HG03457 (cell line): ENCODE data around the gene ZC3H8.
"Not testable (repeated sequence)": the region's sequence is repeated elsewhere in the genome, so short reads cannot be mapped to it uniquely, and the experiment has no call there.

Experiments
- ATAC-seq: cut with Tn5 transposase; IDR thresholded peaks from one replicate; pipeline ENCODE4 v1.9.1; 2021; ENCODE audit warnings: moderate number of reproducible peaks; ENCODE audit not compliant: unreplicated experiment

The ZC3H8 gene

DNA sequence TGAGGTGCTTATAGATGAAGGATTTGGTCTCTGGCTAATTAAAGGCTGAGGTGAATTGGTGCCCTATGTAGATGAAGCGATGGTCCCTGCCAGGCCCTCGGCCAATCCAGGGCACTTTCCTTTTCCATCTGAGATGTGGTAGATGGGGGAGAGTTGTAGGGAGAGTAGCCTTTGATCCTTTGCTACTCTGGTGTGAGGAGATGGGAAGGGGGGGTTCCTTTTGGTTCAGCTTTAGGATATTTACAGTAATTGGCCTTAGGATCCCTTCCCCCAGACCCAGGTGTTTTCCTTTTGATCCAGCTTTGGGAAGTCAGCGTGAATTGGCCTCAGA, 5.4 kb upstream of the ZC3H8 start:
- no peak for ATAC-seq

DNA sequence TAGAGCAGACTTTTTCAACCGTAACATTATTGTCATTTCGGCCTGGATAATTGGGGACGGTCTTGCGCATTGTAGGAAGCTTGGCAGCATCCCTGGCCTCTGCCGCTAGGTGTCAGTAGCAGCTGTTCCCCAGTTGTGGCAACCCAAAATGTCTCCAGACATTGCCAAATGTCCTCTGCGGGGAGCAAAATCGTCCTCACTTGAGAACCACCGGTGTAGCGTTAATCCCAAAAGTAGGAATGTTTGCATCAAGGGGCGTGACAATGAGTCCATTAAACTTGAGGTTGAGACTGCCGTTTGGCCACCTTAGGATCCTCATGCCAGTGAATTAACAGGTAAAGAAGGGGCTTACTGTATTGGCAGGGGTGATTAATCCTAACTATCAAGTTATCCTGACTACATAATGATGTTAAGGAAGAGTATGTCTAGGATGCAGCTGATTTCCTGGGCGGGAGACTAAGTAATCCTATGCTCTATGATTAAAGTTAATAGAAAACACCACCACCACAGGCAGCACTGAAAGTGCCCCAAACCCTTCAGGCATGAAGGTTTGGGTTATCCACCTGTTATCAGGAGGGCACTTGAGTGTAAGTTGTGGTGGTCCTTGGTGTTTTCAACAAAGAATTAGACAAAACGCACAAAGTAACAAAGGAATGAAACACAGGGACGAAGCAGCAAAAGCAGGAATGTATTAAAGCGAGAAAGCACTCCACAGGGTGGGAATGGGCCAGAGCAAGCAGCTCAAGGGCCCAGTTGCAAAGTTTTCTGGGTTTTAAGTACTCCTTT, 4.9 kb upstream of the ZC3H8 start:
- no peak for ATAC-seq

GRCh38 chr2:112257575-112257974, 2.7 kb upstream of the ZC3H8 start:
- ATAC-seq = no peak

GRCh38 chr2:112256654-112257053, 1.8 kb upstream of the ZC3H8 start:
- ATAC-seq = no peak

- no peak for ATAC-seq
Observed at GRCh38 chr2:112255875-112256274, 1.0 kb upstream of the ZC3H8 start.

DNA sequence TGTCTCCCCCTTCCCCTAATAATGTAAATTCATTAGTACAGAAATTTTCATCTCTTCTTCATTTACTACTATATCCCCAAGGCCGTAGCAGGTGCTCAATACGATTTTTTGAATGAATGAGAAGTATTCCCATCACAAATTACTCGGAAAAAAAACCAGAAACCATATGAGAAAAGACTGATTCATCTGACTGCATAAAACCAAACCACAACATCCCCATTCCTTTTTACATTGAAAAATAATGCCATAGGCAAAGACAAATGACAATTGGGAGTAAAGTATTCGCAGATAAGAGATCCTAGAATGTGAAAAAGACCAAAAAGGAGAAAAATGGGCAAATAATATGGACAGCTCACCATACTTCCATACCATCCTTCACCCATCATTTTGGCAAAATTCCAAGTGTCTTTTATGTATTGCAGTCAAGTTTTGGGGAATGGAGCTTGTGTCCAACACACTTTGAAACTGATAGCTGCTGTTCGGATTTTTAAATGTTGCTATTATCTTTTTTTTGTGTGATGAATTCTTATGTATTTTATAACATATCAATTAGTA, 1.5 kb downstream of the ZC3H8 start:
- no peak for ATAC-seq

- no peak for ATAC-seq
Observed at GRCh38 chr2:112251271-112251670, 3.6 kb downstream of the ZC3H8 start.

DNA sequence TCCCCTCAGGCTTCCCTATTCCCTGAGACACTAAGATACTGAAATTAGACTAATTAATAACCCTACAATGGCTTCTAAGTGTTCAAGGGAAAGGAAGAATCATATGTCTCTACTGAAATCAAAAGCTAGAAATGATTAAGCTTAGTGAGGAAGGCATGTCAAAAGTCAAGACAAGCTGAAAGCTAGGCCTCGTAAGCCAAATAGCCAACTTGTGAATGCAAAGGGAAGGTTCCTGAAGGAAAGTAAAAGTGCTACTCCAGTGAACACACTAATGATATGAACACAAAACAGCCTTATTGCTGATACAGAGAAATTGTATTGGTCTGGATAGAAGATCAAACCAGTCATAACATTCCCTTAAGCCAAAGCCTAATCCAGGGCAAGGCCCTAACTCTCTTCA, 10.0 kb downstream of the ZC3H8 start:
- ATAC-seq = no peak

DNA sequence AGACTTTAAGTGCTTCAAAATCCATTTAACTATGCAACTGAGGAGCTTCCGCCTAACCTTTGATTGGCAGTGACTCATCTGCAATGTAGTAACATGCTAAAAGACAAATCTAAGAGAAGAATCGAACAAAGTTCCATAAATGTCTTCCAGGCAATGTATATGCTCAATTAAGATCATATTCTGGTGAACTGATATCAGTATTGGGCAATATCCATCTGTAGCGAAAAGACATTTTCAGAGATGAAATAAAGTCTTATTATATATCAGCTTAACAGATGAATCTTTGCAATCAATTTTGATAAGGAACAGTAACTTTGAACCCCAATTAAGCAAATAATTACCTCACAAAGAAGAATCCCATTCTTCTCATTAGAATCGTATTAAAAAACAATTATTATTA, 11.6 kb downstream of the ZC3H8 start:
- no peak for ATAC-seq

DNA sequence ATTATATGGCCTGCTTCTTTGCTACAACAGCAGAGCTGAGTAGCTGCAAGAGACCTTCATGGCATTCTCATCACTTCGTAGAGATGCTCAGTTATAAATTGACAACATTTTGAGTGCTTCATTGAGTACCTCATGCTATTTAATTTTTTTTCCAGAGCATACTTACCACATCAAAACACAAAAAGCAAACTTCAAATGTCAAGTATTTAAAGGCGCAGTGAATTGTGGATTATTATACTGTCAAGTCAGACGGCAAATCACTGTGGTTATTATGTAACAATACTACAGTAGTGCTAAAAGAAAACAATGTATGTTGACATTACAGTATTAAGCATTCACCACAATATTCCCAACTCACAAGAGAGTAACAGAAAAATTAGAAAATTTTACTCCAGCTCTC, 12.5 kb downstream of the ZC3H8 start:
- ATAC-seq = no peak

DNA sequence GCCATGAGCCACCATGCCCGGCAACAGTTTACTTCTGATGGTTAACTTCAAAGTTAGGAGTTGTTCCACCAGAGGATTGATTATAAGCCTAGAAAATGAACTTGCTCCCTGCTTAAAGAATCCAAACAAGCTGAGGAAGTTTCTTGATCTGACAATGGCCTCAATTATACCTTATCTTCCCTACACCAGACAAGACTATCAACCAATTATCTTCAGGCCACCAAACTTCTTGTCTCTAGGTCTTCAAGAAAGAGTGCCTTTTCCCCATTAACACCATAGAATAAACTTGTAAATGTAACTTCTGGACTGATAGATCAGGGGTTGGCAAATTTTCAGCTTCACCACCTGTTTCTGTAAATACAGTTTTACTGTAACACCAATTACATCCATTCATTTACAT, 15.0 kb downstream of the ZC3H8 start:
- ATAC-seq = no peak

- no peak for ATAC-seq
Observed at GRCh38 chr2:112230371-112230770, 24.5 kb downstream of the ZC3H8 start.

DNA sequence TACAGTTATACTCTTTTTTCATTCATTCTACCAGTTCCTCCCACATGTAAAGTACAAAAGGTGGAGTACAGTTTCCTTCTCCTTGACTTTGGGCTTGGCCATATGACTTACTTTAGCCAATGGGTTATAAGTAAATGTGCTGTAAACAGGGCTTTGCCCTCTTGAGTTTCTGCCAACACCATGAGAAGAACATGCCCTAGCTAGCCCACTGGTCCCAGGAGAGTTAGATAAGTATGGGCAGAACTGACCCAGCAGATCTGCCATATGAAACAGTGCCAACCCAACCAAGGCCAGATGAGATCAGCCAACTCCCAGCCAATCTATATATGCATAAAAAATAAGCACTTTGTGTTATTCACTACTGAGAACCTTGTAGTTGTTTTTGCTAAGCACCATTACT, 25.5 kb downstream of the ZC3H8 start:
- ATAC-seq = no peak

GRCh38 chr2:112220831-112221230, 34.0 kb downstream of the ZC3H8 start:
- ATAC-seq = no peak

DNA sequence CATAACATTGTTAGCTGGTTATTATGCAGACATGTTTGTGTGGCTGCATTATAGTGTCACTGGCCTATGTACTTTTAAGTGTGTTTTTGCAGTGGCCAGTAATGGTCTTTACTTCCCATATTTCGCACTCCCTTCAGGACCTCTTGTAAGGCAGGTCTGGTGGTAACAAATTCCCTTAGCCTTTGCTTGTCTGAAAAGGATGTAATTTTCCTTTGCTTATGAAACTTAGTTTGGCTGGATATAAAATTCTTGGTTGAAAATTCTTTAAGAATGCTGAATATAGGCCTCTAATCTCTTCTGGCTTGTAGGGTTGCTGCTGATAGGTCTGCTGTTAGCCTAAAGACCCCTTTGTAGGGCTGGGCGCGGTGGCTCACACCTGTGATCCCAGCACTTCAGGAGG, 34.7 kb downstream of the ZC3H8 start:
- no peak for ATAC-seq

GRCh38 chr2:112217854-112218253, 37.0 kb downstream of the ZC3H8 start:
- ATAC-seq = no peak

- no peak for ATAC-seq
Observed at GRCh38 chr2:112216167-112216566, 38.7 kb downstream of the ZC3H8 start.

DNA sequence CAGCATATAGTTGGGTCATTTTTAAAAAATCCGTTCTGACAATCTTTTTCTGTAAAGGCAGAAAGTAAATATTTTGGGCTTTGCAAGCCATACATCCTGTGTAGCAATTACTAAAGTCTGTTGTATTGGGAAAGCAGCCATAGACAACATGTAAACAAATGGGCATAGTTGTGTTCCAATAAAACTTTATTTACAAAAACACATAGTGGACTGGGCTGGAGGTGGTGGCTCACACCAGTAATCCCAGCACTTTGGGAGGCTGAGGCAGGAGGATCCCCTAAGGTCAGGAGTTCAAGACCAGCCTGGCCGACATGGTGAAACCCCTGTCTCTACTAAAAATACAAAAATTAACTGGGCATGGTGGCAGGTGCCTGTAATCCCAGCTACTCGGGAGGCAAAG, 46.9 kb downstream of the ZC3H8 start:
- ATAC-seq = not testable (repeated sequence)

GRCh38 chr2:112204411-112204810, 50.4 kb downstream of the ZC3H8 start:
- ATAC-seq = no peak

- ATAC-seq = no peak
Observed at GRCh38 chr2:112201696-112202430, 53.0 kb downstream of the ZC3H8 start.

DNA sequence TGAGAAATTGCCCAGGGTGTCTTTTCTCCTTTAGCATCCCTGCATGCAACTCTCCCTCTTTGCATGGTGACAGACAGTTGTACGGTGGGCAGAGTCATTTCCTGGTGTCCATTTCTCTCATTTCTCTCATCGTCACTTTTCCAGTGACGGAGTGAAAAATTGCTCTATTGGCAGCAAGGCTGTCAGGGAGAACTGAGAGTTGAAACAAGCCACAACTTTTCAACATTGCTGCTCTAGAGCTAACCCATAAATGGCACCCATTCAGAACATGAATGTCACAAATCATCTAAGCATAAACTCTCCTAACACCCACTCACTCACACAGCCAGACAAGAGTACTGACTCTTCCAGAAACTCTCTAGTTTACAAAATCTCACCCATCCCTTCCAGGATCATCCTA, 55.7 kb downstream of the ZC3H8 start:
- ATAC-seq = no peak

GRCh38 chr2:112198780-112199179, 56.1 kb downstream of the ZC3H8 start:
- no peak for ATAC-seq
